ENCODE data around the gene PYGM. TPM values are rescaled to one million over a fixed set of nuclear protein-coding genes. Genes with fewer than 3 reads are reported as not detected.

PYGM gene
- total and polyA plus RNA-seq, 2 of the 13 experiments (the other 11 are each of a cell fraction or from before 2014, with no cell fraction given): 0.11 to 0.12 TPM

DNA sequence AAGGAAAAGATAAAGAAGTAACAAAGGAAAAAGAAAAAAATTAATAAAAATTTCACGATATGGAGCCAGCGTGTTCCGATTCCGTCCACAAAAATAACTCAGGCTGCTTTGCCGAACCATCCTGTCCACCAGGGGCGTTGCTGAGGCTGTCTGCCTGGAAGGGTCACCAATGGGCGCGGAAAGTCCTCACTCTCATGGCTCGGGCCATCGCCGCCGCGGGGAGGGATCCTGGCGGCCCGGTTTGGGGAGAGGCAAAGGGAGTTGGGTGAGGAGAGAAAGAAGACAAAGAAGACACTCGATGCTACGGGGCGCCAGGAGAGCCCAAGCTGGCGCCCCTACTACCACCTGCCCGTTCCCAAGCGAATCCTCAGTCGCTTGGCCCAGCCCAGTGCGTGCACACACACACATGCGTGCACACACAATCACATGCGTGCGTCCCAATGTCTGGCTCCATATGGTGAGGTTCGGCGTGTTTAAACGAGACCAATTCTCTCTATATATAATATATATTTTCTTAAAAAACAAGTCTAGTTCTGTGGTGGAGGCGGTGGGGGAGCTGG lies 5.6 kb upstream of the PYGM start:
- Histone ChIP-seq H3K9me3 (ENCODE audit: low read length) (no peaks in the 10 kb centered on the region), H3K36me3 (replicated peaks in 1 of 2; ENCODE audit: control insufficient read depth in 1 of 2, insufficient read depth in 2 of 2, low read length in 2 of 2) (peaks cover 47 to 69% of the 10 kb centered on the region in 2 experiments), H2AFZ (ENCODE audit: low read length) (no peak overlapping the region), H3K4me2 (ENCODE audit: low read depth, low read length) (no peak overlapping the region), H3K4me3 (replicated peaks in 1 of 3; ENCODE audit: insufficient read depth in 1 of 3, low read depth in 2 of 3, low read length in 3 of 3) (no peak overlapping the region), H4K20me1 (ENCODE audit: insufficient read depth, low read length) (peaks cover 73% of the 10 kb centered on the region), H3K27me3 (ENCODE audit: control insufficient read depth in 1 of 2, insufficient read depth in 2 of 2, low read length in 2 of 2) (no peaks in the 10 kb centered on the region), H3K9ac (ENCODE audit: insufficient read depth, low read depth, low read length) (no peak overlapping the region), H3K4me1 (ENCODE audit: insufficient read depth, low read length) (peaks cover 6% of the 10 kb centered on the region), H3K79me2 (ENCODE audit: insufficient read depth, low read length) (peaks cover 4% of the 10 kb centered on the region), H3K27ac (ENCODE audit: extremely low read length, insufficient read depth, low read length) (no peak overlapping the region)
- no TSS peak for BruUV-seq (replicated peaks)
- TF ChIP-seq ZNF124 (CRISPR knock-in tag; IDR thresholded peaks at IDR 0.05) (no peak), RBM22 (optimal IDR thresholded peaks at IDR 0.05; ENCODE audit: low read length) (peak; percentile 82), ZBTB38 (CRISPR knock-in tag; IDR thresholded peaks at IDR 0.05) (peak; percentile 47; the same call in 1 of the 2 replicates), ELF3 (CRISPR knock-in tag; IDR thresholded peaks at IDR 0.05) (no peak), RBFOX2 (IDR thresholded peaks at IDR 0.05; ENCODE audit: low read depth, low read length) (peak; percentile 64), POLR2G (IDR thresholded peaks at IDR 0.05; ENCODE audit: low read depth, low read length) (peak; percentile 28; the same call in 1 of the 2 replicates), ZMYM2 (CRISPR knock-in tag; IDR thresholded peaks at IDR 0.05) (no peak), MEIS1 (CRISPR knock-in tag; IDR thresholded peaks at IDR 0.05; ENCODE audit: borderline replicate concordance) (no peak), ZNF768 (CRISPR knock-in tag; IDR thresholded peaks at IDR 0.05) (peak; percentile 19; the same call in 1 of the 2 replicates), PRPF4 (IDR thresholded peaks at IDR 0.05; ENCODE audit: low read depth, low read length, poor library complexity, severe bottlenecking) (peak; percentile 67), NR3C1 (CRISPR knock-in tag; IDR thresholded peaks at IDR 0.05) (no peak), AGO2 (optimal IDR thresholded peaks at IDR 0.05; ENCODE audit: low read depth, low read length) (peak; percentile 95)
- intact Hi-C loops (cut with micrococcal nuclease; ENCODE audit: unreplicated experiment) (no loop called here), in situ Hi-C loops (cut with HindIII; ENCODE audit: extremely low pct_ligation_motif_present, low pct_unique_long_range_greater_than_20kb) (no loop called here)
- ATAC-seq (no peak), DNase-seq (ENCODE audit: low spot score) (no peak), FAIRE-seq (no peak)
- whole genome bisulfite sequencing (ENCODE audit: low lambda C conversion rate): 97% methylated on average over 30 of the region's 30 CpGs
- ChIA-PET CTCF (ENCODE audit: low intra/inter-chr PET ratio, low total read pairs) (no interaction called here), POLR2A (interaction anchor here (0.7 to 3.8 kb wide), 4 partner anchors 9 to 714 kb away, joined by 3 to 23 read pairs (median 3); partner anchors contain the start of gene SF1)

All from HepG2 (cell line).